Measurements from ENCODE around the gene MED29.

DNA sequence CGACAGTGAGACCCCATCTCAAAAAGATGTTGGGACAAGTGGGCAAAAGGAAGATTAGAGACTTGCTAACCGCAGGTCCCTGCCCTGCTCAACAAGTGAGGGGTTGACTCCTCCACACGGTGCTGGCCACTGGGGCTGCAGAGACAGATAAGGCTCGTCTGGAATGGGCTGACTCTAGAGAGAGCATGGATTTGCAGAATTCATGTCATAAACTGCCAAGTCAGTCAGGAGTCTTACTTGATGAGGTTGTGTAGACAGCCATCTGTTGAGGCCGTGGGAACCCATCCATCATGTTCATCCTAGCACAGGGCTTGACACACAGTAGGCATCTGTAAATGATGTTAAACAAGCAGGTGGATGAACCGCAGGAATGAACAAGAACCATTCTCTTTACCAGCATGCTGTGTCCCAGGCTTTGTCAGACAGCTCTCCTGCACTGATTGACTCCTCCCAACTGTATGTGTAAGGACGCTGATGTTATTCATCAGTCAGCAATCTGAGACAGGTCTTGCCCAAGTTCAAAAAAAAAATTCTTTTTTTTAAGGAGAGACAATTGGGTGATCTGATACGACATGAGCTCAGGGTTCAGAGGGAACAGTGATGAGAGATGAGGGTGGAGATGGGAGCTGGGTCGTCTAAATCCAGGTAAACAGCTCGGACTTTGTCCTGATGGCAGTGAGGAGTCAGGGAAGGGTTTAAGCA is 9.1 kb upstream of the MED29 start:
- no peak for TF ChIP-seq JUNB (IDR thresholded peaks at IDR 0.05; ENCODE audit: unreplicated experiment)
- TF ChIP-seq CTCF (conservative IDR thresholded peaks at IDR 0.05; ENCODE audit: low read depth in 2 of 2), result no peak
- no peak for TF ChIP-seq POLR2AphosphoS5 (IDR thresholded peaks at IDR 0.05; ENCODE audit: low read depth)
- no peak for TF ChIP-seq EZH2phosphoT487 (IDR thresholded peaks at IDR 0.05; ENCODE audit: unreplicated experiment)
- no peak for TF ChIP-seq EZH2 (IDR thresholded peaks at IDR 0.05; ENCODE audit: low read depth, unreplicated experiment)
